Mesothelial cell of epicardium (in vitro differentiated cells): Measurements from ENCODE around the gene IL20. TPM values are rescaled to one million over a fixed set of nuclear protein-coding genes. Genes with fewer than 3 reads are reported as not detected.

Source experiments
- DNase-seq, 2 experiments: peaks; one replicate each; pipeline ENCODE4 v3.0.0; 2021; ENCODE audit warnings: low spot score in 2 of 2; ENCODE audit not compliant: unreplicated experiment in 2 of 2
- H3K27ac Mint-ChIP-seq: 2 replicates; pipeline ENCODE4 v1.8.0; 2021; ENCODE audit warnings: mixed read lengths
- H3K27me3 Mint-ChIP-seq: 2 replicates; pipeline ENCODE4 v1.8.0; 2021; ENCODE audit warnings: low read depth, mixed read lengths
- H3K36me3 Mint-ChIP-seq: 2 replicates; pipeline ENCODE4 v1.8.0; 2021; ENCODE audit warnings: mixed read lengths
- H3K4me1 Mint-ChIP-seq: 2 replicates; pipeline ENCODE4 v1.8.0; 2021; ENCODE audit warnings: mixed read lengths
- H3K4me3 Mint-ChIP-seq: 2 replicates; pipeline ENCODE4 v1.8.0; 2021; ENCODE audit warnings: mild to moderate bottlenecking, moderate library complexity, mixed read lengths
- H3K9me3 Mint-ChIP-seq: 2 replicates; pipeline ENCODE4 v1.8.0; 2021; ENCODE audit warnings: mixed read lengths
- total RNA-seq: library from RNA; stranded (reverse); gene quantifications from 3 replicates; pipeline ENCODE4 v1.2.1, GENCODE V29; 2021
- TF ChIP-seq, protein P1 (sequence below): fragments of 200-600 bp; sonication (generic); IDR thresholded peaks from one replicate; pipeline ENCODE4 v1.5.0; 2021; ENCODE audit warnings: antibody characterized with exemption; ENCODE audit not compliant: unreplicated experiment

Gene IL20
- total RNA-seq, 1 donor from 2014 or later, result not detected

GRCh38 chr1:206859082-206859521, 6.3 kb upstream of the IL20 start:
- TF ChIP-seq, protein P1, sequence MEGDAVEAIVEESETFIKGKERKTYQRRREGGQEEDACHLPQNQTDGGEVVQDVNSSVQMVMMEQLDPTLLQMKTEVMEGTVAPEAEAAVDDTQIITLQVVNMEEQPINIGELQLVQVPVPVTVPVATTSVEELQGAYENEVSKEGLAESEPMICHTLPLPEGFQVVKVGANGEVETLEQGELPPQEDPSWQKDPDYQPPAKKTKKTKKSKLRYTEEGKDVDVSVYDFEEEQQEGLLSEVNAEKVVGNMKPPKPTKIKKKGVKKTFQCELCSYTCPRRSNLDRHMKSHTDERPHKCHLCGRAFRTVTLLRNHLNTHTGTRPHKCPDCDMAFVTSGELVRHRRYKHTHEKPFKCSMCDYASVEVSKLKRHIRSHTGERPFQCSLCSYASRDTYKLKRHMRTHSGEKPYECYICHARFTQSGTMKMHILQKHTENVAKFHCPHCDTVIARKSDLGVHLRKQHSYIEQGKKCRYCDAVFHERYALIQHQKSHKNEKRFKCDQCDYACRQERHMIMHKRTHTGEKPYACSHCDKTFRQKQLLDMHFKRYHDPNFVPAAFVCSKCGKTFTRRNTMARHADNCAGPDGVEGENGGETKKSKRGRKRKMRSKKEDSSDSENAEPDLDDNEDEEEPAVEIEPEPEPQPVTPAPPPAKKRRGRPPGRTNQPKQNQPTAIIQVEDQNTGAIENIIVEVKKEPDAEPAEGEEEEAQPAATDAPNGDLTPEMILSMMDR, result no peak
- no peaks in the 10 kb centered on the region for H3K36me3 Mint-ChIP-seq
- no peaks in the 10 kb centered on the region for H3K4me1 Mint-ChIP-seq
- H3K4me3 Mint-ChIP-seq, result no peak overlapping the region
- no peak for DNase-seq
- no peak overlapping the region for H3K27ac Mint-ChIP-seq
- peaks cover 69% of the 10 kb centered on the region for H3K27me3 Mint-ChIP-seq
- peaks cover 3% of the 10 kb centered on the region for H3K9me3 Mint-ChIP-seq

DNA sequence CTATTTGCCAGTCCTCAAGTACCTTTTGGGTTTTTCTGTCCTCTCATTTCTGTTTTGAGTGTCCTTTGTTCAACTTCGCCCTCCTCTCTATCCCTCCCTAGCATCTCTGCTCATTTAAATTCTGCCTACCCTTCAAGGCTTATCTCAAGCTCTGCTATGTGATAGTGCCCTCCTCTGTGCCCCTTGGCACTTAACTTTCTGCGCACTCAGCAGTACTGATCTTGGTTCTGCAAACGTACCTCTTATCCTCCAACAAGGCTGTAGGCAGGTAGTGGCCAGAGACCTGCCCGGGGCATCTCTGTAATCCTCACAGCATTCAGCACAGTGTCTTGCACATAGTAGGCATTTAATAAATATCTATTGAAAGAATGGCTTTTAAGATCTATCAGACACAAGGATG, 5.3 kb upstream of the IL20 start:
- no peaks in the 10 kb centered on the region for H3K36me3 Mint-ChIP-seq
- no peak overlapping the region for H3K4me3 Mint-ChIP-seq

GRCh38 chr1:206863266-206863665, 2.2 kb upstream of the IL20 start:
- TF ChIP-seq, protein P1, result no peak
- Mint-ChIP-seq H3K9me3 (no peaks in the 10 kb centered on the region), H3K36me3 (no peaks in the 10 kb centered on the region), H3K27me3 (peaks cover 85% of the 10 kb centered on the region), H3K4me3 (no peak overlapping the region), H3K27ac (no peak overlapping the region), H3K4me1 (no peaks in the 10 kb centered on the region)
- DNase-seq, result no peak

More for the DNA sequence above, 5.3 kb upstream of the IL20 start:
- TF ChIP-seq, protein P1, result no peak
- Mint-ChIP-seq H3K9me3 (no peaks in the 10 kb centered on the region), H3K4me1 (no peaks in the 10 kb centered on the region), H3K27ac (no peak overlapping the region), H3K27me3 (peaks cover 74% of the 10 kb centered on the region)
- DNase-seq, result no peak

- Mint-ChIP-seq H3K27me3 (peaks cover 81% of the 10 kb centered on the region), H3K27ac (no peak overlapping the region), H3K4me3 (no peak overlapping the region), H3K36me3 (no peaks in the 10 kb centered on the region), H3K9me3 (no peaks in the 10 kb centered on the region), H3K4me1 (no peaks in the 10 kb centered on the region)
- TF ChIP-seq, protein P1, result no peak
- no peak for DNase-seq
Measured at GRCh38 chr1:206866062-206866461, 639 bp downstream of the IL20 start.

DNA sequence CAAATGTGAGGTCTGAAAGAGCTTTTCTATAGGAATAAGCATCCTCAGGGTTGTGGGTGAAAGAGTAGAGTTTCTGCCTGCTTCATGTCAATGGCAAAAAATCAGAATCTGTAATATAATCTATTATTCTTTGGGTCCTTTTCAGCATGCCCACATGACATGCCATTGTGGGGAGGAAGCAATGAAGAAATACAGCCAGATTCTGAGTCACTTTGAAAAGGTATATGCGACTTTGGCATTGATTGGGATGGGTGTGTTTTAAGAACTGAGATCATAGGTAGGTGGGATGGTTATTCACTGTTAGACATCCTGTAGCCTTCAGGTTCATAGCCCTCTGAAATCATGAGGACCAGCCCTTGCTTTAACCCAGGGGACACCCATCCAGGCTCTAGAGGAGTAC, 1.8 kb downstream of the IL20 start:
- Mint-ChIP-seq H3K27ac (no peak overlapping the region), H3K36me3 (no peaks in the 10 kb centered on the region), H3K4me1 (no peaks in the 10 kb centered on the region), H3K4me3 (no peak overlapping the region), H3K9me3 (peaks cover 3% of the 10 kb centered on the region), H3K27me3 (peaks cover 69% of the 10 kb centered on the region)
- TF ChIP-seq, protein P1, result no peak
- no peak for DNase-seq

- peaks cover 4% of the 10 kb centered on the region for H3K9me3 Mint-ChIP-seq
- no peaks in the 10 kb centered on the region for H3K4me1 Mint-ChIP-seq
- H3K27ac Mint-ChIP-seq, result no peak overlapping the region
- no peaks in the 10 kb centered on the region for H3K36me3 Mint-ChIP-seq
- H3K4me3 Mint-ChIP-seq, result no peak overlapping the region
- no peak for DNase-seq
- TF ChIP-seq, protein P1, result no peak
- H3K27me3 Mint-ChIP-seq, result peaks cover 66% of the 10 kb centered on the region
Measured at GRCh38 chr1:206867716-206868115, 2.3 kb downstream of the IL20 start.
